Measurements from ENCODE around the gene POMGNT1. TPM values are rescaled to one million over a fixed set of nuclear protein-coding genes. Genes with fewer than 3 reads are reported as not detected.
A peak's percentile ranks its signal among the peaks of the same experiment; 100 is the strongest.

POMGNT1 gene
- total and polyA plus RNA-seq, 8 donors = 52.9 to 85.3 (median 71.8) TPM

GRCh38 chr1:46183079-46183847 lies 15.0 kb downstream of the POMGNT1 start:
- Histone ChIP-seq H3K36me3 (no peaks in the 10 kb centered on the region), H3K27ac (peak overlapping the region; percentile 68 to 71), H3K9me3 (no peaks in the 10 kb centered on the region), H3K27me3 (no peaks in the 10 kb centered on the region), H3K4me3 (no peak overlapping the region), H3K4me1 (peaks cover 16 to 17% of the 10 kb centered on the region in 2 donors)
- intact Hi-C loops (cut with DNase I) = no loop called here
- DNase-seq (peak in 2 of 4 donors; percentile 68 to 81), ATAC-seq (peak; percentile 46)
- TF ChIP-seq CTCF (IDR thresholded peaks at IDR 0.05) = no peak

DNA sequence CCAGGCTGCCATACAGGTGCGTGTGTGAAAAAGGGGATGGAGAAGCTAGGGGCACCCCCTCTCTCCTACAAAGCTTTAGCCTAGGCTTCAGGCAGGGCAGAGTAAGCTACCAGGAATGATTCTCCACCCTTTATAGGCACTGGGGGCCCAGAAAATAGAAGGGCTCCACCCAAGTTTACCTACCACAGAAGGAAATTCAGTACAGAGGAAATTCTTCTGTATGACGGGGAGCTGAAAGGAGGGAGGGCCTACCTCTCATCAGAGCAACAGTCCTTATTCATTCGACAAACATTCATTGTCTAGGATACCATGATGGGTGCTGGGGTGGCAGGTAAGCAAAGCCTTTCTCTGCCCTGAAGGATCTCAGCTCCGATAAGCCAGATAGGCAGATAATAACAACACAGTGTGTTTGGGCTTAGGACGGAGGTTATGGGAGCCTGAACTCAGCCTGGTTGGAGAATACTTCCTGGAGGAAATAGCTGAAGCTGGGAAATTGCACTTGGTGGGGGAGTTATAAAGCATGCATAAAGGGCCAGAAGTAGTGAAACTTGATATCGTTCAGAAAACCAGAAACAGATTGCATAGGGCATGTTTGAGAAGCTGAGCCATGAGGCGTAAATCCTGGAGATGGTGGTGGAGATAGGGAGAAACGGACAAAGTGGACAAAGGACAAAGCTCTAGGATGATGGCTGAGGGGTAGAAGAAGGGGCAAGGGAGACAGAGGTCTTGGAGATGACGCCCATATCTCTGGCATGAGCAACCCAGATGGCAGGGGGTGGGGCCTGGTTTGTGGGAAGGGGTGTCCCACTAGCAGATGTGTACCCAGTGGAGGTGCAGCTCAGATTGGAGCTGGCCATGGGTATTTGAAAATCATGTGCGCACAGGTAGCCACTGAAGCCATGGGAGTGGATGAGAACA lies 16.6 kb downstream of the POMGNT1 start:
- Histone ChIP-seq H3K4me1 (peaks cover 16 to 17% of the 10 kb centered on the region in 2 donors), H3K36me3 (no peaks in the 10 kb centered on the region), H3K27me3 (no peaks in the 10 kb centered on the region), H3K27ac (no peak overlapping the region), H3K9me3 (no peaks in the 10 kb centered on the region), H3K4me3 (no peak overlapping the region)
- DNase-seq (no peak), ATAC-seq (no peak)
- intact Hi-C loops (cut with DNase I) = no loop called here
- no peak for TF ChIP-seq CTCF (IDR thresholded peaks at IDR 0.05)

DNA sequence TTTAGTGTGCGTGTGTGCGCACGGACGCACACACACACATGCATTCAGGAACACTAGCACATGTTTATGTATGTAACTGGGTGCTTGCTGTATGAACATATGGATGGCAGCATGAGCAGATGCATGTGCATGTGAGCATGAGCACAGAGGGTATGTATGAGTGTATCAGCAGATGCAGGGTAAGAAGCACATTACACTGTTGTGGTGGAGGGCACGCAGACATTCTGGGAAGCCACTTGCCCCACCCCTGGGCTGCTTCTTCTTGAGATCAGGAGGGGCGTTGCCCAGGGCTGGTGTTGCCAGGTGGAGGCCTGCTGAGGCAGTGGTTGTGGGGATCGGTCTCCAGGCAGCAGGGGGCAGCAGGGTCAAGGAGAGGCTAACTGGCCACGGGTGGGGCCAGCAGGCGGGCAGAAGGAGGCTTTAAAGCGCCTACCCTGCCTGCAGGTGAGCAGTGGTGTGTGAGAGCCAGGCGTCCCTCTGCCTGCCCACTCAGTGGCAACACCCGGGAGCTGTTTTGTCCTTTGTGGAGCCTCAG lies 18.1 kb downstream of the POMGNT1 start:
- intact Hi-C loops (cut with DNase I) = no loop called here
- no peak for TF ChIP-seq CTCF (IDR thresholded peaks at IDR 0.05)
- Histone ChIP-seq H3K27ac (no peak overlapping the region), H3K36me3 (no peaks in the 10 kb centered on the region), H3K27me3 (no peaks in the 10 kb centered on the region), H3K9me3 (no peaks in the 10 kb centered on the region), H3K4me3 (no peak overlapping the region), H3K4me1 (peaks cover 16 to 23% of the 10 kb centered on the region in 2 donors)
- ATAC-seq = peak; percentile 82
- DNase-seq = peak in 2 of 4 donors; percentile 74 to 86

DNA sequence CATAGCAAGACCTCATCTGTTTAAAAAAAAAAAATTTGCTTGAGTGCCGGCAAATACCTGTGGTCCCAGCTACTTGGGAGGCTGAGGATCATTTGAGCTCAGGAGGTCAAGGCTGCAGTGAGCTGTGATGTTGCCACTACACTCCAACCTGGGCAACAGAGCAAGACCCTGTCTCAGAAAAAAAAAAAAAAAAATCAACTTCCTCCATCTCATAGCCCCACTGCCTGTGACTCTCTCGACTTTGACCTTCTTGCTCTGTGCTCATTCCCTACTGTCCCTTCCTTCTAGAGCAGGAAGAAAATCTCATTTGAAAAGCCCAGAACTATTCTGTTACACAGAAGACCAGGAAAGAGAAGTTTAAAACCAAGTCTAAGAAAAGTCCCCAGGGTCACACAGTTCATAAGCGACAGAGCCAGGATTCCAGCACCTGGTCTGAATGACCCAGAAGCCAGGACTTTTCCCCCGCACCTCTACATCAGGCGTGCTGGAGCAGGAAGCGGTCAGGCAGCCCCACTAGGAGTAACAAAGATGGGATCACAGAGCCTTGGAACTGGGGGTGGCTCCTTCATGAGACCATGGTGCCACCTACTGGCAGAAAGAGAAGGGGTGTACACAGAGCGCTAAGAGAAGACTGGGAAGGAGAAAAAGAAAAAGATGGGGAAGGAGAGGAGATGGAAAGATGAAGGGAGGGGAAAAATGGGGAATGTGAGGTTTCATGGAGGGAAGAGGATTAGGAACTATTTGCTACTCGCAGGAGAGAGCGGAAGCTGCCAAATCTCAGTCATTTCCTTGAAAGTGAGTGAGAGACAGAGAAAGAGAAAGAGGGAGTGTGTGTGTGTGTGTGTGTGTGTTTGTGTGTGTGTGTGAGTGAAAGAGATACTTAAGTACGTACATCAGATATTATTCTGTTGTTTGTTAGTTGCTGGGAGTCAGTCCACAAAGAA lies 18.8 kb downstream of the POMGNT1 start:
- Histone ChIP-seq H3K4me1 (peaks cover 22 to 31% of the 10 kb centered on the region in 2 donors), H3K4me3 (no peak overlapping the region), H3K36me3 (no peaks in the 10 kb centered on the region), H3K27ac (no peak overlapping the region), H3K27me3 (no peaks in the 10 kb centered on the region), H3K9me3 (no peaks in the 10 kb centered on the region)
- TF ChIP-seq CTCF (IDR thresholded peaks at IDR 0.05) = peak; percentile 82 to 84
- ATAC-seq (peak; percentile 87), DNase-seq (peak in 3 of 4 donors; percentile 78 to 92 (median 81))
- intact Hi-C loops (cut with DNase I) = loop anchor here in 1 of 2 donors (2.0 kb wide), 1 partner anchor 143 kb away; no protein-coding TSS in a partner anchor

All from left lung (tissue), 10 donors.